HFFc6 (cell line): ENCODE results near the gene VENTX. TPM values are rescaled to one million over a fixed set of nuclear protein-coding genes. Genes with fewer than 3 reads are reported as not detected.

Source experiments
- DNase-seq: peaks from one replicate; pipeline ENCODE4 v3.0.0-alpha.2; 2018
- H3K27ac Mint-ChIP-seq: 2 replicates; pipeline ENCODE4 v1.8.0; 2020; ENCODE audit warnings: mild to moderate bottlenecking, mixed read lengths
- H3K27me3 Mint-ChIP-seq: 2 replicates; pipeline ENCODE4 v1.8.0; 2021; ENCODE audit warnings: mild to moderate bottlenecking, moderate library complexity, mixed read lengths; ENCODE audit not compliant: insufficient read depth
- H3K36me3 Mint-ChIP-seq: 2 replicates; pipeline ENCODE4 v1.8.0; 2021; ENCODE audit warnings: low read depth, mixed read lengths
- H3K4me1 Mint-ChIP-seq: 2 replicates; pipeline ENCODE4 v1.8.0; 2020; ENCODE audit warnings: low read depth, mixed read lengths
- H3K4me3 Mint-ChIP-seq: 2 replicates; pipeline ENCODE4 v1.8.0; 2020; ENCODE audit warnings: mild to moderate bottlenecking, moderate library complexity, mixed read lengths
- H3K9me3 Mint-ChIP-seq: 2 replicates; pipeline ENCODE4 v1.8.0; 2020; ENCODE audit warnings: mild to moderate bottlenecking, mixed read lengths
- total RNA-seq, 6 experiments: library from RNA; stranded (reverse); fragmentation: NEBNext Ultra II Directional; extraction: Animal tissue kit (Norgen Biotek cat#: 25700); gene quantifications; 2 replicates in 1 of 6; 3 replicates in 5 of 6; pipeline ENCODE4 v1.2.3, GENCODE V29; 2021
- TF ChIP-seq, protein P1 (sequence below): fragments of 200-600 bp; sonication (generic); IDR thresholded peaks from 2 replicates; pipeline ENCODE4 v1.5.0; 2021; ENCODE audit warnings: antibody characterized with exemption, mild to moderate bottlenecking

Gene VENTX
- total RNA-seq, 6 experiments from 2014 or later, result not detected

DNA sequence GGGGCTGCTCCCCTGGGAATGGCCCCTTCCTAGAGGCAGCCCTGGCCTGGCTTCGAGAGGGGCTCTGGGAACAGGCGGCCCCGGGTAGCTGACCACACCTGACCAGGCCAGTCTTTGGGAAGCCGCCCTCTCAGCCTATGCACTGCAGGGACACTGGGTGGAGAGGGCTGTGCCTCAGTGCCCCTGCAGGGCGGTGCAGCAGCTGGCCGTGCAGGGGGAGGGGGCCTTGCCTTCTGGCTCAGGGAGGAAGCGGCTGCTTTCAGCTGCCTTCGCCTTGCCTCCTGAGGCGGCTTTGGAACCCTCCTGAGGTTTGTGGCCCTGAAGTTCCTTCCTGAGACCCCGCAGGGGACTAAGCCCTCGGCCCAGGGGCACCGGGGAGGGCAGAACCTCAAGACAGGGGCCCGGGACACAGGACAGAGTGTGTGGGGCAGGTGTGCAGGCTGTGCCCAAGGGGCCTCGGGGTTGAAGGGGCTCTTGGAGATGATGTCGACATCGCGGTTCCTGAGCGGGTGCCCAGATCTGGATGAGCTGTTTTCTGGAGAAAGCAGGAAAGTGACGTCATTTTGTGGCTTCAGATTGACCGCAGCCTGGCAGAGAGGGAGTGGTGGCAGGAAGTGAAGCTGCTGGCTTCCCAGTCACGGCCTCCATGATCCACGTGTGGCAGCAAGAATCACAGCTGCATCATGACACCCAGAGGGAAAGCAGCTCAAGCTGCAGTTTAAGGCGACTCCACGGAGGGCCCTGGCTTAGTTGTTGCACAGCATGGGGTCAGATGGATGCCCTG is 21.4 kb downstream of the VENTX start:
- peak overlapping the region; percentile 97 for H3K27ac Mint-ChIP-seq
- peak overlapping the region; percentile 59 for H3K4me3 Mint-ChIP-seq
- TF ChIP-seq, protein P1, sequence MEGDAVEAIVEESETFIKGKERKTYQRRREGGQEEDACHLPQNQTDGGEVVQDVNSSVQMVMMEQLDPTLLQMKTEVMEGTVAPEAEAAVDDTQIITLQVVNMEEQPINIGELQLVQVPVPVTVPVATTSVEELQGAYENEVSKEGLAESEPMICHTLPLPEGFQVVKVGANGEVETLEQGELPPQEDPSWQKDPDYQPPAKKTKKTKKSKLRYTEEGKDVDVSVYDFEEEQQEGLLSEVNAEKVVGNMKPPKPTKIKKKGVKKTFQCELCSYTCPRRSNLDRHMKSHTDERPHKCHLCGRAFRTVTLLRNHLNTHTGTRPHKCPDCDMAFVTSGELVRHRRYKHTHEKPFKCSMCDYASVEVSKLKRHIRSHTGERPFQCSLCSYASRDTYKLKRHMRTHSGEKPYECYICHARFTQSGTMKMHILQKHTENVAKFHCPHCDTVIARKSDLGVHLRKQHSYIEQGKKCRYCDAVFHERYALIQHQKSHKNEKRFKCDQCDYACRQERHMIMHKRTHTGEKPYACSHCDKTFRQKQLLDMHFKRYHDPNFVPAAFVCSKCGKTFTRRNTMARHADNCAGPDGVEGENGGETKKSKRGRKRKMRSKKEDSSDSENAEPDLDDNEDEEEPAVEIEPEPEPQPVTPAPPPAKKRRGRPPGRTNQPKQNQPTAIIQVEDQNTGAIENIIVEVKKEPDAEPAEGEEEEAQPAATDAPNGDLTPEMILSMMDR, result no peak
- H3K27me3 Mint-ChIP-seq, result peaks cover 7% of the 10 kb centered on the region; the same call in 1 of the 2 replicates
- no peaks in the 10 kb centered on the region for H3K36me3 Mint-ChIP-seq
- peak; percentile 99 for DNase-seq
- H3K4me1 Mint-ChIP-seq, result peaks cover 32% of the 10 kb centered on the region
- no peaks in the 10 kb centered on the region for H3K9me3 Mint-ChIP-seq

- Mint-ChIP-seq H3K4me1 (peaks cover 36% of the 10 kb centered on the region), H3K27ac (peak overlapping the region; percentile 97), H3K4me3 (peak overlapping the region; percentile 59), H3K9me3 (no peaks in the 10 kb centered on the region), H3K27me3 (peaks cover 7% of the 10 kb centered on the region; the same call in 1 of the 2 replicates), H3K36me3 (no peaks in the 10 kb centered on the region)
- no peak for DNase-seq
- TF ChIP-seq, protein P1, result no peak
Measured at GRCh38 chr10:133259602-133259989, 21.9 kb downstream of the VENTX start.

GRCh38 chr10:133260895-133261725 is 23.5 kb downstream of the VENTX start:
- H3K27ac Mint-ChIP-seq, result peak overlapping the region; percentile 80
- peak overlapping the region; percentile 82 for H3K4me3 Mint-ChIP-seq
- H3K9me3 Mint-ChIP-seq, result no peaks in the 10 kb centered on the region
- DNase-seq, result no peak
- no peaks in the 10 kb centered on the region for H3K36me3 Mint-ChIP-seq
- TF ChIP-seq, protein P1, result no peak; the same call in 1 of the 2 replicates
- H3K4me1 Mint-ChIP-seq, result peaks cover 36% of the 10 kb centered on the region
- peaks cover 7% of the 10 kb centered on the region; the same call in 1 of the 2 replicates for H3K27me3 Mint-ChIP-seq

GRCh38 chr10:133261726-133262325 is 24.2 kb downstream of the VENTX start:
- Mint-ChIP-seq H3K36me3 (no peaks in the 10 kb centered on the region), H3K4me1 (peaks cover 36% of the 10 kb centered on the region), H3K9me3 (no peaks in the 10 kb centered on the region), H3K27me3 (peaks cover 7% of the 10 kb centered on the region; the same call in 1 of the 2 replicates), H3K4me3 (peak overlapping the region; percentile 82), H3K27ac (peak overlapping the region; percentile 80)
- peak; percentile 66 for DNase-seq
- TF ChIP-seq, protein P1, result no peak

DNA sequence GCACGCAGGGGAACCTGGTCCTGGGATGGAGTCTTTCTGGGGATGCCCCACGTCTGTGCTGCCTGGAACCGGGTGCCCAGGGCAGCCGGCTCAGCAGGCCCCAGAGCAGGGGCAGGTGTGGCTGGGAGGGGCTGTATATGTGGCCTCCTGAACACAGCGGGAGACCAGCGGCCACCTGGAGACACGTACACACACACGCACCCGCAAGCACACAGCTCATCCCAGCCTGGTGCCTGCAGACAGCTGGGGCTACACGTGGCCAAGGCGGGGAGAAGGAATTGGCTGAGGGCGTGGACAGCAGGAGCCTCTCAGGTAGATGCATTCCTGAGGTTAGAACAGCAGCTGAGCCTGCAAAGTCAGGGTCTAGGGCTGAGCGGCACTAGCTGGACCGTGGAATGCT is 25.0 kb downstream of the VENTX start:
- H3K27ac Mint-ChIP-seq, result no peak overlapping the region
- TF ChIP-seq, protein P1, result no peak
- H3K9me3 Mint-ChIP-seq, result no peaks in the 10 kb centered on the region
- H3K4me3 Mint-ChIP-seq, result peak overlapping the region; percentile 69; the same call in 1 of the 2 replicates
- H3K27me3 Mint-ChIP-seq, result peaks cover 4% of the 10 kb centered on the region; the same call in 1 of the 2 replicates
- H3K4me1 Mint-ChIP-seq, result peaks cover 29% of the 10 kb centered on the region
- DNase-seq, result no peak
- no peaks in the 10 kb centered on the region for H3K36me3 Mint-ChIP-seq
